Right lung (tissue), 10 donors: ENCODE data around the gene ZFTA. TPM values are rescaled to one million over a fixed set of nuclear protein-coding genes. Genes with fewer than 3 reads are reported as not detected.
"Not testable (repeated sequence)": the region's sequence is repeated elsewhere in the genome, so short reads cannot be mapped to it uniquely, and the experiment has no call there.

Source experiments
- DNase-seq, 2 donors: peaks; one replicate each; pipeline ENCODE4 v3.0.0-alpha.2; 2013
- long read RNA-seq, 8 donors: transcript quantifications; one replicate each; lab custom pipeline, GENCODE V29; 2026
- polyA plus RNA-seq, 5 donors: library from polyadenylated mRNA; unstranded; fragments of 120-200 nt; gene quantifications; one replicate each; pipeline versions ENCODE4 v1.2.1 to v1.2.3, GENCODE V29; 2013; ENCODE audit warnings: inconsistent platforms in 1 of 5, low replicate concordance in 1 of 5; ENCODE audit not compliant: insufficient read length in 5 of 5, insufficient read depth in 1 of 5

ZFTA gene
- 10 to 100 TPM; 27.3 to 38.4 (median 34.5) TPM for polyA plus RNA-seq
- long read RNA-seq, donor 1, full-length matches to known transcripts: 4 of 16 reads
- long read RNA-seq, donor 1, partial matches to known transcripts: 12 of 16 reads
- long read RNA-seq, donor 1, other reads (novel, unspliced or antisense): 0 of 16 reads
- long read RNA-seq, donor 2, full-length matches to known transcripts: 2 of 2 reads
- long read RNA-seq, donor 2, partial matches to known transcripts: 0 of 2 reads
- long read RNA-seq, donor 2, other reads (novel, unspliced or antisense): 0 of 2 reads
- long read RNA-seq, donor 3, full-length matches to known transcripts: 2 of 2 reads
- long read RNA-seq, donor 3, partial matches to known transcripts: 0 of 2 reads
- long read RNA-seq, donor 3, other reads (novel, unspliced or antisense): 0 of 2 reads
- long read RNA-seq, donor 4: 0 reads
- long read RNA-seq, donor 5, full-length matches to known transcripts: 2 of 12 reads
- long read RNA-seq, donor 5, partial matches to known transcripts: 10 of 12 reads
- long read RNA-seq, donor 5, other reads (novel, unspliced or antisense): 0 of 12 reads
- long read RNA-seq, donor 6, full-length matches to known transcripts: 6 of 11 reads
- long read RNA-seq, donor 6, partial matches to known transcripts: 5 of 11 reads
- long read RNA-seq, donor 6, other reads (novel, unspliced or antisense): 0 of 11 reads
- long read RNA-seq, donor 7, partial matches to known transcripts: 0 of 1 reads
- long read RNA-seq, donor 7, other reads (novel, unspliced or antisense): 0 of 1 reads
- long read RNA-seq, donor 8, full-length matches to known transcripts: 2 of 2 reads
- long read RNA-seq, donor 8, partial matches to known transcripts: 0 of 2 reads
- long read RNA-seq, donor 8, other reads (novel, unspliced or antisense): 0 of 2 reads

DNA sequence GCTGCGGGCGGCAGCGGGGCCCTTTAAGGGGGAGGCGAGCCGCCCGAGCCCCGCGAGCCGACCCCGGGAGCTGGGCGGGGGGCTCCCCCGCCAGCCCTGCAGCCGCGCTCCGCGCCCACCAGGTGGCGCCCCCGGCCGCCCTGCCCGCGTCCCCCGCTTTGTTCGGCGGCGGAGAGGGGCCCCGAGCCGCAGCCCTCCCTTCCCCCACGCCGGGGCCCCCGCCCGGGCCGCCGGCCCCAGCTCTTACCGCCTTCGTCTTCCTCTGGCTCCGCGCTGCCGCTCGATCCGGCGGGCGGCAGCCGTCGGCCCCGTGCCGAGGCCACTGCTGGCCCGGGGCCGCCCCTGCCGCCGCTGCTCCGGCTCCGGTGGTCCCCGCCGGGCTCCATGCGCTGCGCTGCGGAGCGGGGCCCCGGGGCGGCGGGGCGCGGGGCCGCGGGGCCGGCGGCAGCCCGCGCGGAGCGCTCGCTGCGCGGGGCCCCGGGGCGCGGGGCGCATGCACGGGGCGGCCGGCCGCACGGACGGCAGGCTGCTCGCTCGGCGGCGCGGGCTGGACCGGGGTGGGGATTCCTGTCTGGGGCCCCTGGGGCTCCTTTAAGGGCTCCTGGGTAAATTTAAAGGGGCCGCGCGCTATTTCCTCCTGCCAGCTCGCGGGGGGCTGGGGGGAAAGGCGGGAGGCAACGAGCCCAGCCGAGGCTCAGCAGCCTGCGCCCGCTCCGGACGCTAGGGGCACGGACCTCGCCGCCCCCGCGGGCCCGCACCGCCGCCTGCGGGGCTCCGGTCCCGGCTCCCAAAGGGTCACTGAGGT is at the start of gene ZFTA:
TSS of gene ZFTA (minus strand) at position 539 of the 805 bp plus-strand sequence. CDS start at position 386, 153 bp downstream.
- DNase-seq: peak; percentile 66 to 67

DNA sequence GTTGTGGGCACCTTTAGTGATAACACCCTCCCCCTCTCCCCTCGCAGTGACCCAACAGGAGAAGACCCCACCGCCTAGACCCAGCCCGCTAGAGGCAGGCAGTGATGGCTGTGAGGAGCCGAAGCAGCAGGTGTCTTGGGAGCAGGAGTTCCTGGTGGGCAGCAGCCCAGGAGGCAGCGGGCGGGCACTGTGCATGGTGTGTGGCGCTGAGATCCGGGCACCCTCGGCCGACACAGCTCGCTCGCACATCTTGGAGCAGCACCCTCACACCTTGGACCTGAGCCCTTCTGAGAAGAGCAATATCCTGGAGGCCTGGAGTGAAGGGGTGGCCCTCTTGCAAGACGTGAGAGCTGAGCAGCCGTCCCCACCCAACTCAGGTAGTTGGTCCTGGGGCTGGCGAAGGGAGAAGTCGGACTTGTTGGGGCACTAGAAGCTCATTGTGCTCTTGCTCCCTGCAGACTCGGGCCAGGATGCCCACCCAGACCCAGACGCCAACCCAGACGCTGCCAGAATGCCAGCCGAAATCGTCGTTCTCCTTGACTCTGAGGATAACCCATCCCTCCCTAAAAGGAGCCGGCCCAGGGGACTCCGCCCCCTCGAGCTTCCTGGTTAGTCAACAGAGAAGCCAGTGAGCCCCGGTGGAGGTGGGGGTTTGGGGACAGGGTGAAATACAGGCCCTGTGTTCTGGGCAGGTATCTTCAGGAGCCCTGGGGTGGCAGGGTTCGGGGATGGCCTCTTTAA is 49.4 kb upstream of the ZFTA start:
- DNase-seq: no peak

DNA sequence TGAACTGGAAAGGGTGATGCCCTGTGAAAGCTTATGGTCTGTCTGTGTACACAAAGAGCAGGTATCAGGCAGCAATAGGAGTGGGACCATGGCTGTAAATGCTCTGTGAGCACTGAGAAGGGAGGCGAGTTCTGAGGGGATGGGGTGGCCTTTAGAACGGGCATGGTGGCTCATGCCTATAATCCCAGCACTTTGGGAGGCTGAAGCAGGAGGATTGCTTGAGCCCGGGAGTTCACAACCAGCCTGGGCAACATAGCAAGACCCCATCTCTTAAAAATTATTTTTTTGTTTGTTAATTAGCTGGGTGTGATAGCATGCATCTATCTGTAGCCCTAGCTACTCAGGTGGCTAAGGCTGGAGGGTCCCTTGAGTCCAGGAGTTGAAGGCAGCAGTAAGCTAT is 48.2 kb upstream of the ZFTA start:
- DNase-seq: no peak

DNA sequence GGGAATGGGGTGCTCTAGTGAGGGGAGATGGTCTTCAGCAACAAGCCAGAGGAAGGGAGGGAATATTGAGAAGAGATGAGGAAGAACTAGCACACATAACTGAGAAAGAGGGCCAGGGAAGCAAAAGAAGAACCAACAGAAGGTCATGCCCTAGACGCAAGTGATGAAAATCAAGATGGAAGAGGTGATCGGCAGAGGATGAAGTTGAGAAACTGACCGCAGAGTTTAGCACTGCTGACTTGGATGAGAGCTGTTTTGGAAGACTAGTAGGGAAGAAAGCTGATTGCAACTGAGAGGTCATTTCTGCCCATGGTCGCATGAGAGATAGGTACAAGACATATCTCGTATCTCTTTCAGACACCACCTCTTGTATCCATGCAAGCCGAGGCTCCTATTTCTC is 47.6 kb upstream of the ZFTA start:
- no peak for DNase-seq

DNA sequence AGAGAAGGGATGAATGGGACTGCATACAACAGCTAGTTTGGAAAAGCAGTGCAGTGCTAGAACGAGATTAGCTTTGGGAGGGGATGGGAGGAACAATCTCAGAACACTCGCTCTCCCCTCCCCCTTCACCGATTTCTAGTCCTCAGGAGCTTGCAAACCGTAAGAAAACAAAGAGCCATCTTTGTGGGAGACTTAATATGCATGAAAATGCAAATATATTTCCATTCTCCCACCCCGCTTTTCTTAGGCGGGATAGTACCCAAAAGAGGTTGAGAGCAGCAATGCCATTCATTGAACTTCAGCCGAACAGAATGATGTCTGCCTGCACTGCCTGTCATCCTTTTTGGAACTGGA is 45.8 kb upstream of the ZFTA start:
- no peak for DNase-seq

DNA sequence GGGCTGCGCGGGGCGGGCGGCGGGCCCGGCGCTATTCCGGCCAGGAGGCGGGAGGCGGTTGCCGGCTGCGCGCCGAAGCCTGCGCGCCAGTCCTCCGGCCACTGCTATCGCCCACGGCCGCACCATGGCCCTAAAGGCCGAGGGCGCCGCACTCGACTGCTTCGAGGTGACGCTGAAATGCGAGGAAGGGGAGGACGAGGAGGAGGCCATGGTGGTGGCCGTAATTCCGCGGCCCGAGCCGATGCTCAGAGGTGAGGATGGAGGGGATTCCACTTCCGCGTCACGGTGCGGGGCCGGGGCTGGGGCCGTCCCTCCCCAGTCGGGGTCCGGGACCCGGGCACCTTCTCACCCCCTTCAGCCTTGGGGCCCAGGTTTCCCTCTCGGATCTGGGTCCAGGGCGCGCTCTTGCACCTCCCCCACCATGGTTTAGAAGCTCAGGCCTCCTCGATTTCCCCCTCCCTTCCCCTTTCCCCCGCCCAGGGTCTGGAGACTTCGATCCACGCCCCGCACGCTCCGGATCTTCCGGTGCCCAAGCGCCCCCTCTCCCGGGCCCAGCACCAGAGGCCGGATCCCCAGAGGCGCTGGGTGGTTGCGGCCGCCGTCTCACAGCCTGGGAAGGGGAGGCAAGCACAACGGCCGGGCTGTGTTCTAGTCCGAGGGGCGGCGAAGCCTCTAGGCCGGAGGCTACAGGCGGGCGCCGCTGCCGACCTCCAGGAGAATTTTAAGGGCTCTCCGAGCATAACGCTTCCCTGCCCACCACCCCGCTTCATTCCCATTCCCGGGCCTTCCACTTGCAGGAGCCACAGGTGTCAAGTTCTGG is 45.2 kb upstream of the ZFTA start:
- peak; percentile 56 to 64 for DNase-seq

DNA sequence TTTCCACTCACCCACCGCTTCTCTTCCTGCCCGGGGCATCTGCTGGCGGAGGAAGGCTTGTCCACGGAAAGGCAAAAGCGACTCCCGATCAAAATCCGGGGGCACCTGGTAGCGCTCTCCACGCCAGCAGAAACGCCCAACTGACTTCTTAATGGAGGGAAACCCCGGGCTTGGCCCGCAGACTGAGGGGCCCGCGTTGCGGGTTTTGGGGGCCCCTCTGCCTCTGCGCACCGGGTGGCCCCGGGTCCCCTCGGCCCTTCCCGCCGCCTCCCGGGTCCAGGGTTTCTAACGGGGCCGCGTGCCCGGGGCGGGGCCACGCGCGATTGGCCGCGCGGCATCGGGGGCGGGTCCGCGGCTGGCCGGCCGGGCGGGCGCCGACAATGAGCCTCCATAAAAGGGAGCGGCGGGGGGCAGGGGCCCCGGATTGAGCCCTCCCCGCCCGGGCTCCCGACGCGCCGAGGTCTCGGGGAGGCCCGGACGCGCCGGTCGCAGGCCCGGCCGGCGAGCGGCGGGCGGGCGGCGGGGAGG is 44.5 kb upstream of the ZFTA start, which contains the start of gene SPINDOC:
TSS of gene SPINDOC (plus strand) at position 422 of the 528 bp plus-strand sequence. CDS start 231 bp downstream, outside the sequence.
- peak; percentile 53 to 69 for DNase-seq

DNA sequence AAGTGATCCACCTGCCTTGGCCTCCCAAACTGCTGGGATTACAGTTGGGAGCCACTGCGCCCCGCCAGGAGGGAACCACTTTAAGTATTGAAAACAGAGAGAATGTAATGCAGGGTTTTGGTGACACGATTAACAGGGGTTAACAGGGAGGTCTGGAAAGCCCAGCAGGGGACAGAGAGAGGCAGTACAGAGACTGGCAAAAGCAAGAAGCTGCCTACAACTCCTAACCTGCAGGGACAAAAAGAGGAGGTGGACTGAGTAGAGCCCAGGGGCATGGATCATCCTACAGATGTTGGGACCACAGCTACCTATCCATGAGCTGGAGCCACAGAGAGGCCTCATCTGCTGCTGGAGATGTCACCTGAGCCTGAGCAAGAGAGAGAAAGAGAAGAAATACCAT is 42.9 kb upstream of the ZFTA start:
- DNase-seq: no peak

DNA sequence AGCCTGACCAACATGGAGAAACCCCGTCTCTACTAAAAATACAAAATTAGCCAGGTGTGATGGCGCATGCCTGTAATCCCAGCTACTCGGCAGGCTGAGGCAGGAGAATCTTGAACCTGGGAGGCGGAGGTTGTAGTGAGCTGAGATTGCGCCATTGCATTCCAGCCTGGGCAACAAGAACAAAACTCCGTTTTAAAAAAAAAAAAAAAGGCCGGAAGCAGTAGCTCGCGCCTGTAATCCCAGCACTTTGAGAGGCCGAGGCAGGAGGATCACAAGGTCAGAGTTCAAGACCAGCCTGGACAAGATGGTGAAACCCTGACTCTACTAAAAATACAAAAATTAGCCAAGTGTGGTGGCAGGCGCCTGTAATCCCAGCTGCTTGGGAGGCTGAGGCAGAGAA is 41.8 kb upstream of the ZFTA start:
- not testable (repeated sequence) for DNase-seq

DNA sequence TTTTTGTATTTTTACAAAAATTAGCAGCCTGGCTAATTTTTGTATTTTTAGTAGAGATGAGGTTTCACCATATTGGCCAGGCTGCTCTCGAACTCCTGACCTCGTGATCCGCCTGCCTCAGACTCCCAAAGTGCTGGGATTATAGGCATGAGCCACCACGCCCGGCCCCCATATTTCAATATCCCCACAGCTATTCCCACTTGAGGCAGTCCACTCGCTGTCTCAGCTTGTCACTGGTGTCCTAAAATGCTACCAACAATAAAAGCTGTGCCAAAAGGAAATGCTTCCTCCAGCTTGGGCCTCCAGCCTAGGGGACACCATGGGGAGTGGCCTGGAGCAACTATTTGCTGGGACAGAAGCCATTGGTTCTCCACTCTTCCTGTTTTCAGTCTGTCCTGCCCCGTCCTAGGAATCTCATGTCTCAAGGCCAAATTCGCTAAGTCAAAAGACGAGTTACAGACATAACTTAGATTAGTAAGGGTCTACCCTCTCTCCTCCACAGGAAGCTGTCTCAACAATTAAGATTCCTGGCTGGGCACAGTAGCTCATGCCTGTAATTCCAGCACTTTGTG is 37.4 kb upstream of the ZFTA start:
- no peak for DNase-seq

DNA sequence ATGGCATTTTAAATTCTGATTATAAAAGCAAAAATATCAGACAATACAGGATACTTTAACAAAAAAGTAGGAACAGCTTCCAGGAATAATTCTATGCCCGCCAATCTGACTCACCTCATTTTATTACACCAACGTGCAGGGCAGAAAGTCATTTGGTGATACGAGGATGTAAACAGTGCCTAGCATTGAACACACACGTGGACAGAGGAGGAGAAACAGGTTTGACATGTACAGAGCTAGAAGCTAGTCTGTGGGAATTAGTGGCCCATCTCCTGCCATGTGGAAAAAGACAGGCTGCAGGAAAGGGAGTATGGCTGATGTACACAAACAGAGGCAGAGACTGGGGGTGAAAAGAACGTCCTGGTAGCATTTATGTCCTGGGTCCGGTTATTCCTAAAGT is 35.7 kb upstream of the ZFTA start:
- DNase-seq: no peak

DNA sequence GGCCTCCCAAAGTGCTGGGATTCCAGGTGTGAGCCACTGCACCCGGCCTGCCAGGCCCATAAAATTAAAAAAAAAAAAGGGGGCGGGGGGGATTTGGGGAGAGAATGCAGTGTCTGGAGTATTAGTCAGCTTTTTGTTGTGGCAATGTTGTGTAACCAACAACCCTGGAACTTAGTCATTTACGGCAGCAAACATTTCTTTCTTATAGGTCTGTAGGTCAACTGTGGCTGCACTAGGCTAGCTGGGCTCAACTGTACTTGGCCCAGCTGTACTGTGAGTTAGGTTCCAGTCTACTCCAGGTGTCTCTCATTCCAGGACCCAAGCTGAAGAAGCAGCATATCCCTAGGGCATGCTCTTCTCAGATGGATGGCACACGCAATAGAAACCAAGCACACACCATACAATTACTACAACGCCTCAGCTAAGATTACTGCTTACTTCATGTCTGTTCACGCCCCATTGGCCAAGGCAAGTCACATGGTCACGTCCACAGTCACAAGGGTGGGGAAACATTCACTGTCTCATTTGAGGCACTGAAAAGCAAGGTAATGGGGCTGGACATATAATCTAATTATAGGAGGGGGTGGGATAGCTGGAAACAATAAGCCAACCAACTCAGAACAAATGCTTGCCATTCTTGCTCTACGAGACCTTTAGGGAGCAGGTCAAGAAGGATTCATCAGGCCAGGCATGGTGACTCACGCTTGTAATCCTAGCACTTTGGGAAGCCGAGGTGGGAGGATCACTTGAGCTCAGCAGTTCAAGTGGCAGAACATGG is 34.3 kb upstream of the ZFTA start:
- no peak for DNase-seq

DNA sequence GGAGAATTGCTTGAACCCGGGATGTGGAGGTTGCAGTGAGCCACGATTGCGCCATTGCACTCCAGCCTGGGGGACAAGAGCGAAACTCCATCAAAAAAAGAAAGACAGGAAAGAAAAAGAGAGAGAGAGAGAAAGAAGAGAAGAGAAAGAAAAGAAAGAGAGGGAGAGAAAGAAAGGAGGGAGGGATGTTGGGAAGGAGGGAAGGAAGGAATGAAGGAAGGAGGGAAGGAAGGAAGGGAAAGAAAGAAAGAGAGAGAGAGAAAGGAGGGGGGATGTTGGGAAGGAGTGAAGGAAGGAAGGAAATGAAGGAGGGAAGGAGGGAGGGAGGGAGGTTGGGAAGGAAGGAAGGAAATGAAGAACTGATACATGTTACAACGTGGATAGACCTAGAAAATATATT is 32.3 kb upstream of the ZFTA start:
- DNase-seq: no peak

DNA sequence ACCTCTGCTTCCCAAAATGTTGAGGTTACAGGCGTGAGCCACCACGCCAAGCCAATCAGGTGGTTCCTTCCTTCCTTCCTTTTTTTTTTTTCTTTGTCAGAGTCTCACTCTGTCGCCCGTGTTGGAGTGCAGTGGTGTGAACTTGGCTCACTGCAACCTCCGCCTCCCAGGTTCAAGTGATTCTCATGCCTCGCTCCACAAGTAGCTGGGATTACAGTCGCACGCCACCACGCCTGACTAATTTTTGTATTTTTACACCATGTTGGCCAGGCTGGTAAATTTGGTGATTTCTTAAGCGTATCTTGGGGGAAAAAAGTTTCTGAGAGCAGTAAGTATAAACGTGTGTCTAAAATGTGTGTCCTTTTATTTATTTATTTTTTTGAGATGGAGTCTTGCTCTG is 26.5 kb upstream of the ZFTA start:
- DNase-seq: no peak

DNA sequence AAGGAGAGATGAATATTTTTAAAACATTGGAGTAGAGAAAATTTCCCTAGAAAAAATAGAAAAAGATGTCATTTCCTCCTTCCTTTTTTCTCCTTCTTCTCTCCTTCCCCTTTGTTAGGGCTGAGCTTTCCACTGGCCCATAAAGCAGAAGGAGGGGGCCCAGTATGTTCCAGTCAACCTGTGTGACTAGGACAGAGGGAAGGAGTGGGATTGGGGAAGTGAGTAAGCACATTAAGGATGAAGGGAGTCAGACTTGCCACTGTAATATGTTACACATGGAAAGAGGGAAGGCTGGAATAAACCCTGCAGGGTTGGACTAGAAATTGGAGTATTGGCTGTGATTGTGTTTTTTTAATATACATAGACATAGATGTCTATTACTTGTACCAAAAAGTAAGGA is 24.6 kb upstream of the ZFTA start:
- DNase-seq: no peak

DNA sequence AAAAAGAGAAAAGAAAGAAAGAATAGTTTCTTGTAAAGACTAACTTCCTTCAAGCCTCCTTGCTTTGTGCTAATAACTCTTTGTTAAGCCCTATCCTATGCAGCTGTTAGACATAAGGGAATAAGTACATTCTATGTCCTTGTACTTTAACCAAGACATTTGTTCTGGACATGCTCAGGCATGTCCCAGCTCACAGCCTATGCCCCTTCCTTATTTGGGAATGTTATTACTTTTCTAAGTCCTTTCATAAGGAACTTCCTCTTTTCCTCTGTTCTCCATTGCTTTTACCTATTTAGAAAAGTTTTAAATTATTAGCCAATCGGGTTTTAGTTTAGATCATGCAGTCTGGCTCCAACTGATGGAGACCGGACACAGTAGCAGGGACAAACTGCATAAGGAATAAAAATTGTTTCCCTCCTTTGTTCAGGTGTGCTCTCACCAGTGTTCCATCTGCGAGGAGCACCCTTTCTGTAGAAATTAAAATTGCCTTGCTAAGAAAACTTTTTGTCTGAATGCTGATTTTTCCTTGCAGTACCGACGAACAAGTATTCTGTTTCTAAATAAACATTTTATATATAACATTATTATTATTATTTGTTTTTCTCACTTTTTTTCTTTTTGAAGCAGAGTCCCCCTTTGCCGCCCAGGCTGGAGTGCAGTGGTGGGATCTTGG is 23.1 kb upstream of the ZFTA start:
- no peak for DNase-seq

DNA sequence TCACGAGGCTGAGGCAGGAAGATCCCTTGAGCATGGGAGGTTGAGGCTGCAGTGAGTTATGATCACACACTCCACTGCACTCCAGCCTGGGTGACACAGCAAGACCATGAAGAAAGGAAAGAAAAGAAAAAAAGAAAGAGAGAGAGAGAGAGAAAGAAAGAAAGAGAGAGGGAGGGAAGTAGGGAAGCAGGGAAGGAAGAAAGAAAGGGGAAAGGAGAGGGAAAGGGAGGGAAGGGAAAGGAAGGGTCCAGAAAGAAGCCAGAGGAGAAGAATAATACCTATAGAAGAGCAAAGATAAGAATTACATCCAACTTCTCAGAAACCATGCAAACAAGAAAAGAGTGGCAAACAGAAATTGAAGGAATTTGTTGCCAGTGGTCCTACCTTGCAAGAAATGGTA is 17.2 kb upstream of the ZFTA start:
- no peak for DNase-seq

DNA sequence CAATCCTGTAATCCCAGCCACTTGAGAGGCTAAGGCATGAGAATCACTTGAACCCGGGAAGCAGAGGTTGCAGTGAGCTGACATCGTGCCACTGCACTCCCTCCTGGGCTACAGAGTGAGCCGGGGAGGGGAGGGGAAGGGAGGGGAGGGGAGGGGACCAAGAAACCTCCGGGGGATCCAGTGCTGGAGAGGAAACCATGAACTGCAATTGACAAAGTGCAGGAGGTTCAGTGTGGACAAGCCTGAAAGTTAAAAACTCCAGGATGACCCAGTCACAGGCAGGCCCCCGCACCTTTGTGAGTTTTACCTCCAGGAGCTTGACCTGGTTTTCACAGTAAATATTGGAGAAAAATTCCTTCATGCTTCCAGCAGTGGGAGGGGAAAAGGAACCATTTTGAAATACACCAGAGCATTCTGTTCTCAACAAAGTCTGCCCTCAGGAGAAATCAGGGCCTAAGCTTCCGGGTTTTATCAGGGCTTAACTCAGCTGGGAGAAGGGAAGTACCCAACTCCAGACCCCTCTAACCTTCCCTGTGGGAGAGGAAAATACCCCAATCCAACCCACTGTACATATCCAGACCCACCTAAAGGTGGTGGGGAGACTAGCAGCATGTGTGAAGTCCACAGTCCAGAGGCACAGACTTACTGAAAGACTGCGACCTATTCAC is 15.5 kb upstream of the ZFTA start:
- DNase-seq: no peak
